Gastroesophageal sphincter (tissue), 4 donors: ENCODE data around the gene PER2. TPM values are rescaled to one million over a fixed set of nuclear protein-coding genes. Genes with fewer than 3 reads are reported as not detected.

Source experiments
- ATAC-seq: fragments of 150-250 bp; one replicate; pipeline ENCODE4 v1.9.1; 2016; ENCODE audit warnings: mild to moderate bottlenecking, moderate library complexity
- H3K27ac ChIP-seq, 4 donors: fragments of 200-600 bp; sonication (generic) in 3 of 4; 1 replicate in 3 of 4; 2 replicates in 1 of 4; pipeline ENCODE4 v1.5.1; 2016 to 2019
- H3K27me3 ChIP-seq: fragments of 200-600 bp; sonication (generic); one replicate; pipeline ENCODE4 v1.5.1; 2019
- H3K36me3 ChIP-seq, 2 donors: fragments of 200-600 bp; sonication (generic); one replicate each; pipeline ENCODE4 v1.5.1; 2019; ENCODE audit warnings: control low read depth in 1 of 2
- H3K4me1 ChIP-seq, 3 donors: fragments of 200-600 bp; sonication (generic); 1 replicate in 2 of 3; 2 replicates in 1 of 3; pipeline ENCODE4 v1.5.1; 2016 to 2019; ENCODE audit warnings: control low read depth in 2 of 3
- H3K4me3 ChIP-seq, 2 donors: fragments of 200-600 bp; sonication (generic); one replicate each; pipeline ENCODE4 v1.5.1; 2019; ENCODE audit warnings: mild to moderate bottlenecking in 1 of 2, moderate library complexity in 1 of 2
- H3K9me3 ChIP-seq, 3 donors: fragments of 200-600 bp; sonication (generic); one replicate each; pipeline ENCODE4 v1.5.1; 2017 to 2019; ENCODE audit warnings: control low read depth in 2 of 3
- CTCF ChIP-seq, 4 experiments: fragments of 200-600 bp in 2 of 4; fragments of 450-650 bp in 2 of 4; sonication (generic) in 1 of 4; IDR thresholded peaks; one replicate each; pipeline ENCODE4 v1.5.1; 2017 to 2019; ENCODE audit warnings: antibody characterized with exemption in 4 of 4, mild to moderate bottlenecking in 2 of 4, moderate library complexity in 2 of 4
- EP300 ChIP-seq: sonication (generic); formaldehyde crosslinking; IDR thresholded peaks from one replicate; pipeline ENCODE4 v1.6.1; 2017; ENCODE audit warnings: antibody characterized with exemption, mild to moderate bottlenecking
- POLR2A ChIP-seq, 2 donors: fragments of 450-650 bp; IDR thresholded peaks; one replicate each; pipeline ENCODE4 v1.6.1; 2017; ENCODE audit warnings: antibody characterized with exemption in 2 of 2, mild to moderate bottlenecking in 2 of 2, moderate library complexity in 1 of 2
- POLR2AphosphoS5 ChIP-seq: sonication (generic); formaldehyde crosslinking; IDR thresholded peaks from one replicate; pipeline ENCODE4 v1.6.1; 2017; ENCODE audit warnings: antibody characterized with exemption
- WGBS, 2 donors: methylation state at CpG; one replicate each; pipeline ENCODE4 v1.1.5; 2018; ENCODE audit warnings: low coverage in 1 of 2; 5-methylcytosine and 5-hydroxymethylcytosine counted together
- total RNA-seq, 4 donors: library from RNA; depleted of rRNA; stranded (reverse); fragments of >200 nt; gene quantifications; one replicate each; pipeline ENCODE4 v1.1.0, GENCODE V29; 2016

The PER2 gene
- total RNA-seq, 4 donors from 2014 or later: 8.7 to 20.5 (median 17.0) TPM

GRCh38 chr2:238295144-238296112 lies 7.0 kb upstream of the PER2 start:
- Histone ChIP-seq H3K27ac (no peak overlapping the region), H3K4me3 (no peak overlapping the region), H3K4me1 (no peaks in the 10 kb centered on the region), H3K27me3 (peaks cover 12% of the 10 kb centered on the region), H3K36me3 (no peaks in the 10 kb centered on the region), H3K9me3 (no peaks in the 10 kb centered on the region)
- ATAC-seq: no peak
- TF ChIP-seq POLR2AphosphoS5 (no peak), POLR2A (IDR thresholded peaks at IDR 0.05) (no peak), EP300 (no peak), CTCF (IDR thresholded peaks at IDR 0.05) (no peak)
- 67 to 73% methylated on average over 1 to 3 of the region's 21 CpGs for WGBS, 2 donors

DNA sequence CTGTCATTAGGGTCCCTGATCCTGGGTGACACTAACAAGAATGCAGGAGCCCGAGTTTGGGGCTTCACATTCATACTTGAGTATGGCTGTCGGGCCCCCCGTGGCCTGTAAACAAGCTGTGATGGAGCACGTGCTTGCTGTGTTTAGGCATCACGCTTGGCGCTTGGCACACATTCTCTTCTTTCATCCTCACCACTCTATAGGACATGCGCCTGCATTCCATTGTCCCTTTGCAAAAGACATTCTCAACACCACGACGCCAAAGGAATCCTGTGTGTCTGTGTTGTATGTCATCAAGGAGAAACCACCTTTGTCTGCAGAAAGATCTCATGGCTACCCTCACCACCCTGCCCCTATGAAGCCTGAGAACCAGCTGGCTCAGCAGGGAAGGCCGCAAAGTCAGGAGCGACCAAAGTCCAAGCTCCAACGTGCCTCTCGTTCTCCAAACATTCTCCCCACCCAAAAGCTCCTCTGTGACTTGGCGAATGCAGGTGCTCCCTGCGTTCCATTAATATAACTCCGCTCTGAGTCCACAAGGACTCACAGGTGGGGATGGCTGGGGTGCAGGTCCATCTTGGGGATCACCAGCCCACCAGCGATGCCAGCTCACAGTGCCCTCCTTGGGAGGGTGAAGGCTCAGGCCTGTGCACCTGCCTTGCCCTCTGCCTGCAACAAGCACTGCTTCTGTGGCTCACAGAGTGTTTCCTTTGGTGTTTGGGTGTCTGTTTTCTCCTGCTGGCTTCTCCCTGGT lies 6.2 kb upstream of the PER2 start:
- no peak for TF ChIP-seq EP300
- TF ChIP-seq POLR2A (IDR thresholded peaks at IDR 0.05): no peak
- no peak for TF ChIP-seq CTCF (IDR thresholded peaks at IDR 0.05)
- no peak for TF ChIP-seq POLR2AphosphoS5
- H3K9me3 ChIP-seq: no peaks in the 10 kb centered on the region
- H3K4me1 ChIP-seq: peaks cover 0 to 6% (median under 1%) of the 10 kb centered on the region in 3 donors
- H3K4me3 ChIP-seq: no peak overlapping the region
- WGBS, 2 donors: 71 to 87% methylated on average over 3 to 5 of the region's 17 CpGs
- no peak overlapping the region for H3K27ac ChIP-seq
- no peak for ATAC-seq
- no peaks in the 10 kb centered on the region for H3K36me3 ChIP-seq
- peaks cover 12% of the 10 kb centered on the region for H3K27me3 ChIP-seq

DNA sequence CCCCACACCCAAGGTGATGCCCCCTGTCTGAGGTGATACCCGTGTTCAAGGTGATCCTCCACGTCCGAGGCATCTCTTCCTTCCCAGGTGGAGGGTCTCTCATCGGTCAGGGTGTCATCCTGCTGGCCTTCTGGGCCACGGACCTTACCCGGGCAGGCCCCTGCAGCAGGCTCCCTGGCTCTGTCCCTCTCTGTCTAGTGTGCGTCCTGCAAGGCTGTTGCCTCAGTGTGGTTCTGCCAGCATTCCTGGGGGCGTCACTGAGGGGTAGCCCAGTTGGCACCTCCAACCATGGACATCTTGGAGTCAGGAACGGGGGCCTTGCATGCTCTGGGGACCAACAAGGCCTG lies 5.6 kb upstream of the PER2 start:
- WGBS, 2 donors: no CpG with 5 or more reads among the region's 9 CpGs
- Histone ChIP-seq H3K4me3 (no peak overlapping the region), H3K27ac (no peak overlapping the region), H3K27me3 (peaks cover 12% of the 10 kb centered on the region), H3K4me1 (peaks cover 0 to 12% (median 4%) of the 10 kb centered on the region in 3 donors), H3K9me3 (no peaks in the 10 kb centered on the region), H3K36me3 (no peaks in the 10 kb centered on the region)
- ATAC-seq: no peak
- TF ChIP-seq POLR2A (IDR thresholded peaks at IDR 0.05) (no peak), POLR2AphosphoS5 (no peak), EP300 (no peak), CTCF (IDR thresholded peaks at IDR 0.05) (no peak)

DNA sequence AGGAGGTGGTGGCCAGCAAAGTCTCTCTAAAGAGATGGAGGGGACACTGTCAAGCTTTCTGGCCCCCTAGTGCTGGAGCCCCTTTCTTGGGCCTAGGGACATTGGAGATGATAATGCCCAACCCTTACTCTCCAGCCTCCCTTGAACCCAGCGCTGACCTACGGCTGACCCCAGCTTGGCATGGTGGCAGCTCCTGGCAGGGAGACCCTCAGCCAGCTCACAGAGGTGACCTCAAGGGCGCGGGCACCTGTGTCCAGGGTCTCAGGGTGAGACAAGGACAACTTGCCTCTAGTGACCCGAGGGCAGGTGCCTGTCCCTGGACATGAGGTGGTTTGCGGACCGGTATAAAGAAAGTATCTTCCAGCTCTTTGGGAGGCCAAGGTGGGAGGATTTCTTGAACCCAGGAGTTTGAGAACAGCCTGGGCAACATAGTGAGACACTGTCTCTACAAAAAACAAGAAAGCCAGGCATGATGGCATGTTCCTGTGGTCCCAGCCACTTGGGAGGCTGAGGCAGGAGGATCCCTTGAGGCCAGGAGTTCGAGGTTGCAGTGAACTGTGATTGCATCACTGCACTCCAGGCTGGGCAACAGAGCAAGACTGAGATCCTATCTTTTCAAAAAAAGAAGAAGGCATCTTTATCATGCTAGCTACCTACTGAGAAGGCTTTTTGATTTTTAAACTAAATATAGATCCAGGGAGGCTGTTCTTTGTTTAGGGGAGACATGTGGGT lies 3.3 kb upstream of the PER2 start:
- no peak overlapping the region for H3K27ac ChIP-seq
- 94 to 100% methylated on average over 2 to 3 of the region's 8 CpGs for WGBS, 2 donors

More for the DNA sequence above, 3.3 kb upstream of the PER2 start:
- ATAC-seq: no peak
- Histone ChIP-seq H3K4me3 (no peak overlapping the region), H3K4me1 (peaks cover 2 to 27% (median 14%) of the 10 kb centered on the region in 3 donors), H3K27me3 (peaks cover 3% of the 10 kb centered on the region), H3K9me3 (no peaks in the 10 kb centered on the region), H3K36me3 (no peaks in the 10 kb centered on the region)
- TF ChIP-seq POLR2AphosphoS5 (no peak), POLR2A (IDR thresholded peaks at IDR 0.05) (no peak), CTCF (IDR thresholded peaks at IDR 0.05) (no peak), EP300 (no peak)
